Activated gamma-delta T cell (primary cell): ENCODE data around the gene EFEMP1.
"Not testable (repeated sequence)": the region's sequence is repeated elsewhere in the genome, so short reads cannot be mapped to it uniquely, and the experiment has no call there.

Experiments
- DNase-seq: peaks from one replicate; lab custom pipeline; 2025; lab: John Stamatoyannopoulos, UW

Gene EFEMP1

GRCh38 chr2:55827855-55828254 lies 95.7 kb downstream of the EFEMP1 start:
- DNase-seq, result no peak

GRCh38 chr2:55827428-55827827 lies 96.2 kb downstream of the EFEMP1 start:
- DNase-seq, result not testable (repeated sequence)

- no peak for DNase-seq
Measured at GRCh38 chr2:55826246-55826645, 97.3 kb downstream of the EFEMP1 start.

GRCh38 chr2:55824551-55825096 lies 99.0 kb downstream of the EFEMP1 start:
- no peak for DNase-seq
